ENCODE results near the gene ORM1. TPM values are rescaled to one million over a fixed set of nuclear protein-coding genes. Genes with fewer than 3 reads are reported as not detected.
"Not testable (repeated sequence)": the region's sequence is repeated elsewhere in the genome, so short reads cannot be mapped to it uniquely, and the experiment has no call there.

ORM1 gene
- total and polyA plus RNA-seq, 5 experiments from 2014 or later: not detected

DNA sequence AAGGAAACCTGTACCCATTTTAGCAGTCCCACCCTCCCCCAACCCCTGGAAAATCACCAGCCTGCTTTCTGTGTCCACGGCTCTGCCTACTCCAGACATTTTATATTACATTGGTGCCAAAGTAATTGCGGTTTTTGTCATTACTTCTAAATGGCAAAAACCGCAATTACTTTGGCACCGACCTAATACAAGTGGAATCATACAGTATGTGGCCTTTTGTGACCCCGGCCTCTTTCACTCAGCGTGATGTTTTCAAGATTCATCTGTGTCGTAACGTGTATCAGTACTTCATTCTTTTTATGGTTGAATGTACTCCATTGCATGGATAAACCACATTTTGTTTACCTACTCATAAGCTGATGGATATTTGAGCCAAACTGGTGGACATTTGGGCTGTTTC lies 9.7 kb upstream of the ORM1 start:
- no peak overlapping the region for H3K4me3 Mint-ChIP-seq
- H3K27ac Mint-ChIP-seq: no peak overlapping the region
- peaks cover 0 to 3% (median 0%) of the 10 kb centered on the region in 5 donors for H3K27me3 Mint-ChIP-seq
- peaks cover 0 to 6% (median 0%) of the 10 kb centered on the region in 4 donors for H3K4me1 Mint-ChIP-seq
- H3K36me3 Mint-ChIP-seq: peaks cover 0 to 2% (median 0%) of the 10 kb centered on the region in 3 donors
- POLR2A ChIA-PET: no interaction called here
- H3K9me3 Mint-ChIP-seq: no peaks in the 10 kb centered on the region
- ATAC-seq: no peak
- DNase-seq: no peak

DNA sequence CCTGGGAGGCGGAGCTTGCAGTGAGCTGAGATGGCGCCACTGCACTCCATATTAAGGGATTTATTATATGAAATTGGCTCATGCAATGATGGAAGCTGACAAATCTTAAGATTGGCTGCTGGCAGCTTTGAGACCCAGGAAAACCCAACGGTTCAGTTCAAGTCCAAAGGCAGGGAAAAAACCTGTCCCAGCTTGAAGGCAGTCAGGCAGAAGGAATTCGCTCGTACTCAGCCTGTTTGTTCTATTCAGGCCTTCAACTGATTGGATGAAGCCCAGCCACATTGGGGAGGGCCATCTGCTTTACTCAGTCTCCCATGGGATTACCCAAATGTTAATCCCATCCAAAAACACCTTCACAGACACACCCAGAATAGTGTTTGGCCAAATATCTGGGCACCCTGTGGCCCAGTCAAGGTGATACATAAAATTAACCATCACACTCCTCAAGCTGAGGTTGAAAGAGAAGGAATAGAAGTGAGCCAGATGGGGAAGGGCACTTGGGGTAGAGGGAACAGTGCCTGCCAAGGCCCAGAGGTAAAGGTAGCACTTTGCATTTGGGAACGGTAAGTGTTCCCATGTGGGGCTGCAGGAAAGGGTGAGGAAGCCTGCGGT lies 8.5 kb upstream of the ORM1 start:
- DNase-seq (peak in 1 of 10 donors; percentile 23), ATAC-seq (no peak)
- peaks cover 0 to 6% (median 3%) of the 10 kb centered on the region in 5 donors for H3K27me3 Mint-ChIP-seq
- no peak overlapping the region for H3K4me3 Mint-ChIP-seq
- POLR2A ChIA-PET: no interaction called here
- H3K4me1 Mint-ChIP-seq: peaks cover 0 to 6% (median 0%) of the 10 kb centered on the region in 4 donors
- H3K36me3 Mint-ChIP-seq: peaks cover 0 to 2% (median 0%) of the 10 kb centered on the region in 3 donors
- no peaks in the 10 kb centered on the region for H3K9me3 Mint-ChIP-seq
- H3K27ac Mint-ChIP-seq: peak overlapping the region in 1 of 10 donors; percentile 5

DNA sequence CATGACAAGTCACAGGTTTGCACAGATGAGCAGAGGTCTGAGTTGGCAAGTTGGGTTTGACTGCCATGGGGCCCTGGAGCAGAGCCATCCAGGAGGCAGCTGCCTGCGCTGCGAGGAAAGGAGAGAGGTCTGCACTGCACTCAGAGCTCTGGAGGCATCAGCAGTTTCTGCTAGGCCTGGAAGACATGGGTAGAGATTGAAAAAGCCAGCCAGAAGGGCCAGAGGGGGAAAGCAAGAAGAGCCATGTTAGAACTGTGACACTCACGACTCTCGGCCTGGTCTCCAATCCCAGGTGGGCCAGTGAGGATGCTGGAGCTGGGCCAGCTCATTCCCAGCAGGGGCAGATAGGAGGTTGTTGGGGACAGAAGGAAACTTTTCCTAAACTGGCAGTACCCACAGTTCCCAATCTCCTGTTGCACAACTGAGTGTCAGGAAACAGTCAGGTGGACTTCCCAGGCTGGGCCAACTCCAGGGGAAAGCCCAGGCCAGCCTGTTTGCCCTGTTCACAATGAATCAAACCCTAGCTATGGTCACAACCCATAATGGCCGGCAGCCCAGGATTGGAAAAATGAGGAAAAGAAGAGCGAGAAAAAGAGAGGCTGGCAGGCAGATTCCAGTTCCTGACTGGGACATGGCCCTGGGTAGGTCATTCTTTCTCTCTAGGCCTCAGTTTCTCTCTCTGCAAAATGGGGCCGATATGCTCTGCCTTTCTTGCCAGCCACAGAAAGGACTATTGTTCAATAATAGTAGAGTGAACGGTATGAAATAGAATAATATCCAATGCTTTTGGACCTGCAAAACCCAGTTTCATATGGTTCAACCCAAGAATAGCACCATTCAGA lies 7.8 kb upstream of the ORM1 start:
- DNase-seq: peak in 2 of 10 donors; percentile 13 to 35
- peak overlapping the region in 2 of 10 donors; percentile 5 to 34 for H3K27ac Mint-ChIP-seq
- H3K4me3 Mint-ChIP-seq: no peak overlapping the region
- no peak for ATAC-seq
- peaks cover 0 to 2% (median 0%) of the 10 kb centered on the region in 3 donors for H3K36me3 Mint-ChIP-seq
- POLR2A ChIA-PET: no interaction called here
- H3K4me1 Mint-ChIP-seq: peaks cover 0 to 6% (median 0%) of the 10 kb centered on the region in 4 donors
- H3K27me3 Mint-ChIP-seq: peaks cover 0 to 9% (median 4%) of the 10 kb centered on the region in 5 donors
- H3K9me3 Mint-ChIP-seq: no peaks in the 10 kb centered on the region

DNA sequence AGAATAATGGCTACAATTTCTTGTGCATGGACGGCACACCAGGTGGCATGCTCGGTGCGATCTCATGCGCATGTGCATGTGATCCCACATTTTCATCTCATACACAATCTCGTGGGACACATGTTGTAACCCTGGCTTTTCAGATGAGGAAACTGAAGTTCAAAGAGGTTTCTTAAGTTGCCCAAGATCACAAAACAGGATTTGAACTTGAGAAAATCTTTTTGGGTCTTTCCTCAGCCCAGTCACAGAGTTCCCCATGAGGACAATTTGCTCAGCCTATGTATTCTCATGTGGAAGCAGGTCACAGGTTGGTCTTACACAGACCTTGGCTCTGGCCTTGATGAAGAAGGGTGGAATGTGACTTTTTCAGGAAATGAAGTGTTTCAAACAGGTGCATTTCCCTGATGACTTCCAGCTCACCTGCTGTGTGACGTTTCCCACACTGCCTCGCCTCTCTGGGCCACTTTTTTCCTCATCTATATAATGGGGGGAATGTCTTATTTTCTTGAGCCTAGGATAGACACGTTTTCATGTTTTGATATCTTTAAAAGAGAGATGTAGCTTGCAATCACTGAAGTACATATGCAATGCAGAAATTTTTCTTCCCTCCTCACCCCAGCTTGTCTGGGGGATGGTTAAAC lies 7.1 kb upstream of the ORM1 start:
- Mint-ChIP-seq H3K36me3 (peaks cover 0 to 2% (median 0%) of the 10 kb centered on the region in 3 donors), H3K4me3 (no peak overlapping the region), H3K27me3 (peaks cover 0 to 9% (median 4%) of the 10 kb centered on the region in 5 donors), H3K9me3 (no peaks in the 10 kb centered on the region), H3K4me1 (peaks cover 0 to 6% (median 0%) of the 10 kb centered on the region in 4 donors), H3K27ac (no peak overlapping the region)
- no peak for ATAC-seq
- DNase-seq: no peak
- POLR2A ChIA-PET: no interaction called here

DNA sequence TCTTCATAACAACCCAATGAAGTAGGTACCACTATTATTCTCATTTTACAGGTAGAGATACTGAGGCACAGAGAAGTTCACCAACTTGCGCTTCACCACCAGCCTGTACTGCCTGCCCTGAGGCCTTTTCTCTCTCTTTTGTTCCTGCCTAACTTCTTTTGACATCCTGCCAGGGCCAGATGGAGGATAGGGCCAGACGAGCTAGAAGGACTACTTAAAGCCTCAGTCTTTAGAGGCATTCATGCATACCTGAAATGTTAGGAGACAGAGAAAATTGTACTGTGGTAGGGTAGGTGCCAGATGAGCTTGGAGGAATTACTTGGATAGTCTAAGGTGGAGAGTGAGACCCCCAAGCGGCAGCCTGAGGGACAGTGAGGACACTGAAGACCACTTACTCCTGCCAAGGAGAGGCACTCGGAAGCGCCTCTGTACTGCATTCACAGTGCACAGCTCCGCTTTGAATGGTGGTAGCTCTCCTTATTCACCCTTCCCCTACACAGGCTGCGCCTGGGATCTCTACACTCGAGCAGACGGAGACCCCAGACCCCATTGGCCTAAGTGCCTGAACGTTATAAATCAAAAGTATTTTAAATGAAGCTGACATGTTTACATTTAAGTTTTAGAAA lies 6.2 kb upstream of the ORM1 start:
- peaks cover 0 to 9% (median 4%) of the 10 kb centered on the region in 5 donors for H3K27me3 Mint-ChIP-seq
- ATAC-seq (no peak), DNase-seq (peak in 2 of 10 donors; percentile 6 to 32)
- peaks cover 0 to 2% (median 0%) of the 10 kb centered on the region in 3 donors for H3K36me3 Mint-ChIP-seq
- H3K4me3 Mint-ChIP-seq: no peak overlapping the region
- POLR2A ChIA-PET: interaction anchor here (0.6 kb wide), 1 partner anchor 450 kb away, joined by 3 read pairs; no protein-coding TSS in a partner anchor
- peaks cover 0 to 6% (median 0%) of the 10 kb centered on the region in 4 donors for H3K4me1 Mint-ChIP-seq
- no peaks in the 10 kb centered on the region for H3K9me3 Mint-ChIP-seq
- peak overlapping the region in 1 of 10 donors; percentile 20 for H3K27ac Mint-ChIP-seq

DNA sequence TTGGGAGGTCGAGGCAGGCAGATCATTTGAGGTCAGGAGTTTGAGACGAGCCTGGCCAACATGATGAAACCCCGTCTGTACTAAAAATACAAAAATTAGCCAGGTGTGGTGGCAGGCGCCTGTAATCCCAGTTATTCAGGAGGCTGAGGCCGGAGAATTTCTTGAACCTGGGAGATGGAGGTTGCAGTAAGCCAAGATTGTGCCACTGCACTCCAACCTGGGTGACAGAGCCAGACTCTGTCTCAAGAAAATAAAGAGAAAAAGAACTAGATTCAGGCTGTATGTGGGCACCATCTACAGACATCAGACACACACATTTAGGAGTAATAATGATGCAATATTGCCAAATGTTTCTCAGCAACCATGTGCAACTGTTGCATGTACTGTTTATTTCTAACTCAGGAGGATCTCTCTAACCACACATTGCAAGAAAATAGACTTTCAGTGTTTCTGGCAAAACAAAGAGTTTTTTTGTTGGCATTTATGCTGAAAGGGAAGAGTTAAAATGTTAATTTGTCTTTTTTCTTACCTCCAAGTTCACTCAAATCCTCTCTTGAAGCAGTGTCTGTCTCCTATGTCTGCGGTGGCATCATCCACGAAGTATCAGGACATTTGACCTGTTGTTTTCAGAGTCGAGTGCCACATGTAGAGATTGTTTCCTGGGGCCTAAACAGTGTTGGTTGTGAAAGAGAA lies 5.1 kb upstream of the ORM1 start:
- H3K27me3 Mint-ChIP-seq: peaks cover 0 to 9% (median 4%) of the 10 kb centered on the region in 5 donors
- H3K36me3 Mint-ChIP-seq: peaks cover 0 to 2% (median 0%) of the 10 kb centered on the region in 3 donors
- ATAC-seq (no peak), DNase-seq (no peak)
- POLR2A ChIA-PET: interaction anchor here (0.6 kb wide), 1 partner anchor 449 kb away, joined by 3 read pairs; no protein-coding TSS in a partner anchor
- peaks cover 0 to 6% (median 0%) of the 10 kb centered on the region in 4 donors for H3K4me1 Mint-ChIP-seq
- H3K27ac Mint-ChIP-seq: no peak overlapping the region
- peak overlapping the region in 1 of 10 donors; percentile 6 for H3K4me3 Mint-ChIP-seq
- H3K9me3 Mint-ChIP-seq: no peaks in the 10 kb centered on the region

DNA sequence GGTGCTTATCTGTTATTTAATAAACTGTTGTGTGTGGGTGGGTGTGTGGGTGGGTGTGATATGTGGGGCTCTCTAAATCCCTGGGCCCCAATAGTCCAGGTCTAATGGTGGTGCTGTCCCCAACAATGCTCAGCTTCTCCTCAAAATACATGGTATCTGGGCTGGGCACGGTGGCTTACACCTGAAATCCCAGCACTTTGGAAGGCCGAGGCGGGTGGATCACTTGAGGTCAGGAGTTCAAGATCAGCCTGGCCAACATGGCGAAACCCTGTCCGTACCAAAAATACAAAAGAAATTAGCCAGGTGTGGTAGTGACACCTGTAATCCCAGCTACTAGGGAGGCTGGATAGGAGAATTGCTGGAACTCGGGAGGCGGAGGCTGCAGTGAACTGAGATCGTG lies 4.5 kb upstream of the ORM1 start:
- Mint-ChIP-seq H3K9me3 (no peaks in the 10 kb centered on the region), H3K27me3 (peaks cover 0 to 9% (median 4%) of the 10 kb centered on the region in 5 donors), H3K36me3 (peaks cover 0 to 2% (median 0%) of the 10 kb centered on the region in 3 donors), H3K4me3 (no peak overlapping the region), H3K27ac (no peak overlapping the region), H3K4me1 (peaks cover 0 to 6% (median 0%) of the 10 kb centered on the region in 4 donors)
- no peak for DNase-seq
- ATAC-seq: no peak
- POLR2A ChIA-PET: no interaction called here

DNA sequence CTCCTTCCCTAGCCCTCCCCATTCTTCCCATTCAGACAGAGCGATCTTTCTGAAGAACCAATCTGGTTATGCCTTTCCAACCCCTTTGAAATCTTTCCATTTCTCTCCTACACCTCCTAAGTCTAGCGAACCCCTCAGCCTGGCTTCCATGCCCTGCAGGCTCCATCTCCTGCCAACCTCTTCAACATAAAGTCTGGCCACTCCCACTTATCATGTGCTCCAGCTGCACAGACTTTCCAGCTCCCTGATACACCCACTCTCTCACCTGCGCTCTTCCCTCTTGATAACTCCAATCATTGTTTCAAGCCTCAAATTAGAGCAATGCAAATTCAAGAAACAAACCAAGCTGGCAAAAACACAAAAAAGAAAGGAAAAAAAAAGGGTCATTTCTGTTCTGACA lies 3.8 kb upstream of the ORM1 start:
- H3K27me3 Mint-ChIP-seq: peaks cover 0 to 9% (median 4%) of the 10 kb centered on the region in 5 donors
- DNase-seq (no peak), ATAC-seq (no peak)
- peak overlapping the region in 1 of 10 donors; percentile 9 for H3K27ac Mint-ChIP-seq
- no peak overlapping the region for H3K4me3 Mint-ChIP-seq
- H3K4me1 Mint-ChIP-seq: peaks cover 0 to 6% (median 0%) of the 10 kb centered on the region in 4 donors
- H3K9me3 Mint-ChIP-seq: no peaks in the 10 kb centered on the region
- peaks cover 0 to 2% (median 0%) of the 10 kb centered on the region in 3 donors for H3K36me3 Mint-ChIP-seq
- POLR2A ChIA-PET: no interaction called here

DNA sequence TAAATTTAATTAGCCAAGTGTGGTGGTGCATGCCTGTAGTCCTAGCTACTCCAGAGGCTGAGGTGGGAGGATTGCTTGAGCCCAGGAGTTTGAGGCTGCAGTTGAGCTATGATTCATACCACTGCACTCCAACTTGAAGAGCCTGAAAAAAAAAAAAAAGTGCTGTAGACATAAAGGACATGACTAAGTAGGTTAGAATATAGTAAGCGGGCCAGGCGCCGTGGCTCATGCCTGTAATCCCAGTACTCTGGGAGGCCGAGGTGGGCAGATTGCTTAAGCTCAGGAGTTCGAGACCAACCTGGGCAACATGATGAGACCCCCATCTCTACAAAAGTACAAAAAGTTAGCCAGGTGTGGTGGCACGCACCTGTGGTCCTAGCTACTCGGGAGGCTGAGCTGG lies 2.2 kb upstream of the ORM1 start:
- POLR2A ChIA-PET: interaction anchor here (0.6 kb wide), 1 partner anchor 14 kb away, joined by 3 read pairs; no protein-coding TSS in a partner anchor
- not testable (repeated sequence) for H3K36me3 Mint-ChIP-seq, H3K9me3 Mint-ChIP-seq

DNA sequence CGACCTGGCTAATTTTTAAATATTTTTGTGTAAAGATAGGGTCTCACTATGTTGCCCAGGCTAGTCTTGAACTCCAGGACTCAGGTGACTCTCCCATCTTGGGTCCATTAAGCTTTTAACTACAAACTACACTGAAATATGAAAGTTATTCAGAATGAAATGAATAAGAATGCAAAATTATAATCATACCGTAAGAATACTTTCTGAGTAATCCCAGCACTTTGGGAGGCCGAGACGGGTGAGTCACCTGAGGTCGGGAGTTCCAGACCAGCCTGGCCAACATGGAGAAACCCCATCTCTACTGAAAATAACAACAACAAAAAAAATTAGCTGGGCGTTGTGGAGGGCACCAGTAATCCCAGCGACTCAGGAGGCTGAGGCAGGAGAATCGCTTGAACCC lies 1.1 kb upstream of the ORM1 start:
- H3K4me3 Mint-ChIP-seq: no peak overlapping the region
- POLR2A ChIA-PET: no interaction called here
- ATAC-seq: no peak
- H3K27me3 Mint-ChIP-seq: peaks cover 0 to 9% (median 3%) of the 10 kb centered on the region in 5 donors
- no peaks in the 10 kb centered on the region for H3K36me3 Mint-ChIP-seq
- no peaks in the 10 kb centered on the region for H3K9me3 Mint-ChIP-seq
- no peaks in the 10 kb centered on the region for H3K4me1 Mint-ChIP-seq
- no peak for DNase-seq
- no peak overlapping the region for H3K27ac Mint-ChIP-seq

More for the DNA sequence above, 2.2 kb upstream of the ORM1 start:
- not testable (repeated sequence) for ATAC-seq, H3K27me3 Mint-ChIP-seq, H3K27ac Mint-ChIP-seq, H3K4me3 Mint-ChIP-seq, DNase-seq, H3K4me1 Mint-ChIP-seq

DNA sequence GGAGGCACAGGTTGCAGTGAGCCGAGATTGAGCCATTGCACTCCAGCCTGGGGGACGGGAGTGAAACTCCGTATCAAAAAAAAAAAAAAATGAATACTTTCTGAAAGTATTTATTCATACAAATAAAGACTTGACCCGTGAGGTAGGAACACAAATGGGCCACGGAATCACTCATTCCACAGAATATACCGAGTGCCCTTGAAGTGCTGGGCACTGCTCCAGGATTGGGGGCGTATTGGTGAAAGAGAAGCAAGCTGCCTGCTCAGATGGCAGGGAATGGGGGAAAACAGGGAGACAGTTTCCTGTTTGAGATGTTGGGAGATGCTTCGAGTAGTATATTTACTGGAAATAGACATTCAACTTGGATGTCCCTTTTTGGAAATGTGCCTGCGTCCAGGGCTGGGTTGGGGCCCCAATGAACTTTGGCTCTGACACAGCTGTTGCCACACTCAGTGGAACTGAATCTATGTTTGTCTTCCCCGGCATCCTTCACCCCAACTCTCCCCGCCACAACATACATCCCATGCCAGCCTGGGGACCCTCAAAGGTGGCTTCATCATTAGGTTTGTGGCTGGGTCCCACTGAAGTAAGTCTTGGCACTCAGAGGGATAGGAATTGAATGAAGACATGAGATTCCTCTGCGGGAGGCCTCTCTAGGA lies 609 bp upstream of the ORM1 start:
- H3K4me3 Mint-ChIP-seq, H3K27ac Mint-ChIP-seq, ATAC-seq, DNase-seq, H3K36me3 Mint-ChIP-seq, H3K4me1 Mint-ChIP-seq, H3K27me3 Mint-ChIP-seq, H3K9me3 Mint-ChIP-seq, POLR2A ChIA-PET: not testable (repeated sequence)

All from naive thymus-derived CD8-positive, alpha-beta T cell (primary cell).